ENCODE data around the gene KCNJ15.

DNA sequence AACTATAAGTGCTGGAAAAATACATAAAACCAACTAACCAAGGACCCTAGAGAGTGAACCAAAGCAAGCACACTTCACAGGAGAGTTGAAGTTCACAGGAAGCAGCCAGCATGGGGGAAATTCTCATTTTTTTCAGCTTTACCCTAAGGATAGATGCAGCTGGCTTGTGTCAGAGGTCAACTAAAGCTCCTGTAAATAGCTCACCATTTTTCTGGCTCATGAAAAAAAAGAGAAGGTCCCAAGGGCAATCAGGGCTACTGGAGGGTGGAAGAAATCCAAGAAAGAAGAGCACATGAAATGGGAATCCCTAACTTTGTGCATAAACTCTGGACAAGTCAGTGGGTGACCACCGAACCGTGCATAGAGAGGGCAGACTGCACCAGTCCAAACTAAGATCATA lies 58.3 kb downstream of the KCNJ15 start:
- TF ChIP-seq, protein P1, sequence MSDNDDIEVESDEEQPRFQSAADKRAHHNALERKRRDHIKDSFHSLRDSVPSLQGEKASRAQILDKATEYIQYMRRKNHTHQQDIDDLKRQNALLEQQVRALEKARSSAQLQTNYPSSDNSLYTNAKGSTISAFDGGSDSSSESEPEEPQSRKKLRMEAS (IDR thresholded peaks at IDR 0.05; ENCODE audit: low read depth, low read length): no peak
- TF ChIP-seq, protein P2, sequence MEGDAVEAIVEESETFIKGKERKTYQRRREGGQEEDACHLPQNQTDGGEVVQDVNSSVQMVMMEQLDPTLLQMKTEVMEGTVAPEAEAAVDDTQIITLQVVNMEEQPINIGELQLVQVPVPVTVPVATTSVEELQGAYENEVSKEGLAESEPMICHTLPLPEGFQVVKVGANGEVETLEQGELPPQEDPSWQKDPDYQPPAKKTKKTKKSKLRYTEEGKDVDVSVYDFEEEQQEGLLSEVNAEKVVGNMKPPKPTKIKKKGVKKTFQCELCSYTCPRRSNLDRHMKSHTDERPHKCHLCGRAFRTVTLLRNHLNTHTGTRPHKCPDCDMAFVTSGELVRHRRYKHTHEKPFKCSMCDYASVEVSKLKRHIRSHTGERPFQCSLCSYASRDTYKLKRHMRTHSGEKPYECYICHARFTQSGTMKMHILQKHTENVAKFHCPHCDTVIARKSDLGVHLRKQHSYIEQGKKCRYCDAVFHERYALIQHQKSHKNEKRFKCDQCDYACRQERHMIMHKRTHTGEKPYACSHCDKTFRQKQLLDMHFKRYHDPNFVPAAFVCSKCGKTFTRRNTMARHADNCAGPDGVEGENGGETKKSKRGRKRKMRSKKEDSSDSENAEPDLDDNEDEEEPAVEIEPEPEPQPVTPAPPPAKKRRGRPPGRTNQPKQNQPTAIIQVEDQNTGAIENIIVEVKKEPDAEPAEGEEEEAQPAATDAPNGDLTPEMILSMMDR (IDR thresholded peaks at IDR 0.05 in 2 of 3, conservative IDR thresholded peaks at IDR 0.05 in 1 of 3; ENCODE audit: control insufficient read depth in 2 of 3, extremely low read depth in 1 of 3, insufficient read depth in 1 of 3, low read depth in 3 of 3, low read length in 3 of 3): no peak
- no peak for TF ChIP-seq POLR2AphosphoS5 (IDR thresholded peaks at IDR 0.05; ENCODE audit: low read length)
- TF ChIP-seq RCOR1 (conservative IDR thresholded peaks at IDR 0.05; ENCODE audit: low read depth, low read length): no peak
- TF ChIP-seq BMI1 (IDR thresholded peaks at IDR 0.05; ENCODE audit: borderline replicate concordance): no peak
- TF ChIP-seq CBX5 (IDR thresholded peaks at IDR 0.05; ENCODE audit: low read depth): no peak
- TF ChIP-seq TCF3 (IDR thresholded peaks at IDR 0.05; ENCODE audit: borderline replicate concordance, insufficient read depth, low read depth, low read length): no peak
- no peak for TF ChIP-seq TCF12 (IDR thresholded peaks at IDR 0.05; ENCODE audit: low read depth, low read length)

Measured in GM12878 (cell line).